ENCODE data around the gene KCNMA1.

Gene KCNMA1

GRCh38 chr10:77309509-77309908, 328.1 kb downstream of the KCNMA1 start:
- Histone ChIP-seq H3K27ac (no peak overlapping the region), H3K9me3 (no peaks in the 10 kb centered on the region), H3K4me1 (ENCODE audit: control insufficient read depth in 1 of 2, insufficient read depth in 1 of 2, low read depth in 1 of 2, low read length in 1 of 2) (no peaks in the 10 kb centered on the region), H3K27me3 (peaks cover 16% of the 10 kb centered on the region), H3K36me3 (no peaks in the 10 kb centered on the region), H3K4me3 (ENCODE audit: low read depth in 1 of 2, low read length in 1 of 2) (no peak overlapping the region)
- no peak for TF ChIP-seq CTCF (IDR thresholded peaks at IDR 0.05)

- no peaks in the 10 kb centered on the region for H3K9me3 ChIP-seq
- H3K4me3 ChIP-seq (ENCODE audit: low read depth in 1 of 2, low read length in 1 of 2), result no peak overlapping the region
These were observed 328.5 kb downstream of the KCNMA1 start for GRCh38 chr10:77309092-77309491.

GRCh38 chr10:77308084-77308732, 329.4 kb downstream of the KCNMA1 start:
- H3K36me3 ChIP-seq, result no peaks in the 10 kb centered on the region
- peaks cover 18% of the 10 kb centered on the region for H3K27me3 ChIP-seq
- no peak overlapping the region for H3K4me3 ChIP-seq (ENCODE audit: low read depth in 1 of 2, low read length in 1 of 2)
- H3K27ac ChIP-seq, result no peak overlapping the region
- TF ChIP-seq CTCF (IDR thresholded peaks at IDR 0.05), result no peak
- no peaks in the 10 kb centered on the region for H3K9me3 ChIP-seq
- H3K4me1 ChIP-seq (ENCODE audit: control insufficient read depth in 1 of 2, insufficient read depth in 1 of 2, low read depth in 1 of 2, low read length in 1 of 2), result no peaks in the 10 kb centered on the region

More at GRCh38 chr10:77309092-77309491, 328.5 kb downstream of the KCNMA1 start:
- no peak overlapping the region for H3K27ac ChIP-seq
- peaks cover 15% of the 10 kb centered on the region for H3K27me3 ChIP-seq
- no peaks in the 10 kb centered on the region for H3K36me3 ChIP-seq
- TF ChIP-seq CTCF (IDR thresholded peaks at IDR 0.05), result no peak
- H3K4me1 ChIP-seq (ENCODE audit: control insufficient read depth in 1 of 2, insufficient read depth in 1 of 2, low read depth in 1 of 2, low read length in 1 of 2), result no peaks in the 10 kb centered on the region

- H3K9me3 ChIP-seq, result no peaks in the 10 kb centered on the region
- H3K27me3 ChIP-seq, result peaks cover 18% of the 10 kb centered on the region
- no peaks in the 10 kb centered on the region for H3K36me3 ChIP-seq
- no peak overlapping the region for H3K27ac ChIP-seq
- no peak for TF ChIP-seq CTCF (IDR thresholded peaks at IDR 0.05)
- H3K4me1 ChIP-seq (ENCODE audit: control insufficient read depth in 1 of 2, insufficient read depth in 1 of 2, low read depth in 1 of 2, low read length in 1 of 2), result no peaks in the 10 kb centered on the region
- no peak overlapping the region for H3K4me3 ChIP-seq (ENCODE audit: low read depth in 1 of 2, low read length in 1 of 2)
These were observed 330.9 kb downstream of the KCNMA1 start for GRCh38 chr10:77306666-77307065.

GRCh38 chr10:77305650-77306632, 331.7 kb downstream of the KCNMA1 start:
- Histone ChIP-seq H3K4me1 (ENCODE audit: control insufficient read depth in 1 of 2, insufficient read depth in 1 of 2, low read depth in 1 of 2, low read length in 1 of 2) (no peaks in the 10 kb centered on the region), H3K36me3 (no peaks in the 10 kb centered on the region), H3K27me3 (peaks cover 15% of the 10 kb centered on the region), H3K27ac (no peak overlapping the region), H3K4me3 (ENCODE audit: low read depth in 1 of 2, low read length in 1 of 2) (no peak overlapping the region), H3K9me3 (no peaks in the 10 kb centered on the region)
- no peak for TF ChIP-seq CTCF (IDR thresholded peaks at IDR 0.05)
